B cell (primary cell): Measurements from ENCODE around the gene HDAC5.

Source experiments
- EZH2 ChIP-seq: IDR thresholded peaks from 2 replicates; pipeline ENCODE4 v1.6.1; 2012; ENCODE audit warnings: borderline replicate concordance, low read depth, mild to moderate bottlenecking, moderate library complexity, low read length; ENCODE audit not compliant: insufficient read depth, poor library complexity, severe bottlenecking
- TF ChIP-seq, protein P1 (sequence below): fragments of 200-600 bp; IDR thresholded peaks from one replicate; pipeline ENCODE4 v1.8.0; 2022; ENCODE audit warnings: antibody characterized with exemption, mild to moderate bottlenecking

DNA sequence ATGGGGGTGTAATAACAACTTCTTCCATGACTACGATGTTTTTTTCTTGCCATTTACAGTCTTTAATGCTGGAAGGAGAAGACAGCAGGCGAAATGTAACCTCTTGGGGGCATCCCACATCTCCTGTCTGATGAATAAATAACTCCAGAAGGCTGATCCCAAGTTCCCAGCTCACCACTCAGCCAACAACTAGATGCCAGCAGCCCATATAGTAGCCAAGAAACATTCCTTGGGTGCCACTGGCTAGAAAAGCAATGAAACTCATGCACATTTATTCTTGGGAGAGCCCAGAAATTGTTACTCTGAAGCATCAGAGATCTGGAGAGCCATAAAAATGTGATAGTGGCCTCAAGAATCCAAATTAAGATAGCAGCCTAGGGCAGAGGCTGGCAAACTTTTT lies 86.0 kb downstream of the HDAC5 start:
- TF ChIP-seq, protein P1, sequence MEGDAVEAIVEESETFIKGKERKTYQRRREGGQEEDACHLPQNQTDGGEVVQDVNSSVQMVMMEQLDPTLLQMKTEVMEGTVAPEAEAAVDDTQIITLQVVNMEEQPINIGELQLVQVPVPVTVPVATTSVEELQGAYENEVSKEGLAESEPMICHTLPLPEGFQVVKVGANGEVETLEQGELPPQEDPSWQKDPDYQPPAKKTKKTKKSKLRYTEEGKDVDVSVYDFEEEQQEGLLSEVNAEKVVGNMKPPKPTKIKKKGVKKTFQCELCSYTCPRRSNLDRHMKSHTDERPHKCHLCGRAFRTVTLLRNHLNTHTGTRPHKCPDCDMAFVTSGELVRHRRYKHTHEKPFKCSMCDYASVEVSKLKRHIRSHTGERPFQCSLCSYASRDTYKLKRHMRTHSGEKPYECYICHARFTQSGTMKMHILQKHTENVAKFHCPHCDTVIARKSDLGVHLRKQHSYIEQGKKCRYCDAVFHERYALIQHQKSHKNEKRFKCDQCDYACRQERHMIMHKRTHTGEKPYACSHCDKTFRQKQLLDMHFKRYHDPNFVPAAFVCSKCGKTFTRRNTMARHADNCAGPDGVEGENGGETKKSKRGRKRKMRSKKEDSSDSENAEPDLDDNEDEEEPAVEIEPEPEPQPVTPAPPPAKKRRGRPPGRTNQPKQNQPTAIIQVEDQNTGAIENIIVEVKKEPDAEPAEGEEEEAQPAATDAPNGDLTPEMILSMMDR = no peak
- TF ChIP-seq EZH2 = no peak
